Astrocyte of the cerebellum (primary cell): Measurements from ENCODE around the gene RBMS3.

Source experiments
- DNase-seq: peaks from one replicate; pipeline ENCODE4 v3.0.0-alpha.2; 2011; ENCODE audit warnings: low read depth
- H3K4me3 ChIP-seq: 2 replicates; pipeline ENCODE4 v1.5.1; 2011; ENCODE audit warnings: mild to moderate bottlenecking, low read depth, low read length, moderate library complexity
- in situ Hi-C: cut with HindIII; loops from 2 replicates; pipeline ENCODE4 v1.10.0; 2017; ENCODE audit warnings: low sequenced_read_pairs
- TF ChIP-seq, protein P1 (sequence below): IDR thresholded peaks from 2 replicates; pipeline ENCODE4 v1.5.1; 2012; ENCODE audit warnings: low read length, low read depth, moderate library complexity, mild to moderate bottlenecking; ENCODE audit errors: missing control alignments

The RBMS3 gene

DNA sequence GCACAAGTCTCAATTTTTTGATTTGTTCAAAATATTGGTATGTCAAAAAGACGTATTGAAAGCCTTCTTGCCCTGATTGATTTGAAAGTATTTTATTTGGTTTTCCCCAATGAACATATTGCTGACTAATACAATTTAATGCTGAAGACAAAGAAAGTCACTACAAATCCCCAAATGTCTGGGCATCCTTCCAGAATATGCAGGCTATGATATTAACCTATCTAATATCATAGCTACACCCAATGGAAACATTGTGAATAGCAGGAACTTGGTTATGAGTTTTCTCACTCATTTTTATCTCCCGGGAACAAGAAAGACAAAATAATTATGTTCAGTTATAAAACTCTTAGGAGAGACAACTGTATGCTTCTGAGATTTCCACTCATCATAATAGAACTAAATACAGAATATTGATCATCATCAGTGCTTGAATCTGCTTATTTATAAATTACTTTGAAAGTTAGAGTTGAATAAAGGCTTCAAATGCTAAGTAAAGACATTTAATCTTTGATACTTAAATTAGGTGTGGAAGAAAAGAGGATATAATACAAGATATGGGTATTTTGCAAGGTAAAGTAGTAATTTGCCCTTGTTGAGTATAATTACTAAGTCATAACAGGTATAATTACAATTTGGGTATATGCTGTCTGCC, 483.9 kb downstream of the RBMS3 start:
- DNase-seq: peak; percentile 89
- TF ChIP-seq, protein P1, sequence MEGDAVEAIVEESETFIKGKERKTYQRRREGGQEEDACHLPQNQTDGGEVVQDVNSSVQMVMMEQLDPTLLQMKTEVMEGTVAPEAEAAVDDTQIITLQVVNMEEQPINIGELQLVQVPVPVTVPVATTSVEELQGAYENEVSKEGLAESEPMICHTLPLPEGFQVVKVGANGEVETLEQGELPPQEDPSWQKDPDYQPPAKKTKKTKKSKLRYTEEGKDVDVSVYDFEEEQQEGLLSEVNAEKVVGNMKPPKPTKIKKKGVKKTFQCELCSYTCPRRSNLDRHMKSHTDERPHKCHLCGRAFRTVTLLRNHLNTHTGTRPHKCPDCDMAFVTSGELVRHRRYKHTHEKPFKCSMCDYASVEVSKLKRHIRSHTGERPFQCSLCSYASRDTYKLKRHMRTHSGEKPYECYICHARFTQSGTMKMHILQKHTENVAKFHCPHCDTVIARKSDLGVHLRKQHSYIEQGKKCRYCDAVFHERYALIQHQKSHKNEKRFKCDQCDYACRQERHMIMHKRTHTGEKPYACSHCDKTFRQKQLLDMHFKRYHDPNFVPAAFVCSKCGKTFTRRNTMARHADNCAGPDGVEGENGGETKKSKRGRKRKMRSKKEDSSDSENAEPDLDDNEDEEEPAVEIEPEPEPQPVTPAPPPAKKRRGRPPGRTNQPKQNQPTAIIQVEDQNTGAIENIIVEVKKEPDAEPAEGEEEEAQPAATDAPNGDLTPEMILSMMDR: peak; percentile 69
- in situ Hi-C loops: loop anchor here (5.0 kb wide), 1 partner anchor 867 kb away; no protein-coding TSS in a partner anchor
- no peak overlapping the region for H3K4me3 ChIP-seq

DNA sequence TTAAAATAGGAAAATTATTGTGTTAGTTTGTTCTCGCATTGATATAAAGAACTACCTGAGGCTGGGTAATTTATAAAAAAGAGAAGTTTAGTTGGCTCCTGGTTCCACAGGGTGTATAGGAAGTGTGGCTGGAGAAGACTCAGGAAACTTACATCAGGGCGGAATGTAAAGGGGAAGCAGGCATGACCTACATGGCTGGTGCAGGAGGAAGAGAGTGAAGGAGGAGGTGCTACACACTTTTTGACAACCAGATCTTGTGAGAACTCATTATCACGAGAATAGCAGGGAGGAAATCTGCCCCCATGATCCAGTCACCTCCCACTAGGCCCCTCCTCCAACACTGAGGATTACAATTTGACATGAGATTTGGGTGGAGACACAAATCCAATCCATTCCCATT, 490.7 kb downstream of the RBMS3 start:
- in situ Hi-C loops: no loop called here
- TF ChIP-seq, protein P1: no peak

DNA sequence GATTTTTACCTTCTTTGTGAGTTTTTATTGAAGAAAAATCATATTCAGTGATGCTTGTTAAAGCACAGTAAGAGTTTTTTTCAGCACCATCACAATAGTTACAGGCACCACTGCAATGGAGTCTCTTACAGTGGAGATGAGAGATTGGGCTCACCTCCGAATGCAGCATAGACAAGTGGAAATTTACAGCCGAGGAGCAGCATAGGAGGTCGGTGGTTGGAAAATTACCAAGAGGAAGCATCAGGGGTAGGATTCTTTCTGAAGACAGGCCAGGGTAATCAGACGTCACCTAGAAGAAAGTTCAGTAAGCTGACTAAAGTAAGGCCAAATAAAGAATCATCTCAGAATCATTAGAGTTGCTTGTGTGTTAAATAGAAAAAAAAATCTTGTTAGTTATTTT, 491.6 kb downstream of the RBMS3 start:
- no peak for DNase-seq
- TF ChIP-seq, protein P1: no peak
- in situ Hi-C loops: no loop called here
- no peak overlapping the region for H3K4me3 ChIP-seq

More for the DNA sequence above, 490.7 kb downstream of the RBMS3 start:
- no peak overlapping the region for H3K4me3 ChIP-seq
- DNase-seq: no peak

DNA sequence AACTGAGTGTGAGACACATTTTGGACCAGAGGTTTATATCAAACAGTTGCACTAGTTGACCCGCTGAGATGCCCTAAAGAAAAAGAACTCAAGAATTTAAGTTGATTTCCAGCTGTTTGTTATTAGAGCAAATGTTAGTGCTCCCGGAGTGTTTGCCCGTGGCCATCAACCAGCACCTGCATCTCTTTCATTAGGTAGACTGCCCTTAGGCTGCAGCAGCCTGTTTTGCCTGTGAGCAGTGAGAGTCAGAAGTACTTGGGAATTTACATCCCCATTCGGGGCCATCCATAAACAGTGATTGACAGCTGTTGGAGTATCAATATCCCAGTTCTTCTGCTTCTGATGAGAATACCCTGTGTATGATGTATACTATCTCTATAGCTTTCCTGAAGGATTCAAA, 492.6 kb downstream of the RBMS3 start:
- no peak overlapping the region for H3K4me3 ChIP-seq
- DNase-seq: no peak
- TF ChIP-seq, protein P1: no peak
- in situ Hi-C loops: no loop called here

DNA sequence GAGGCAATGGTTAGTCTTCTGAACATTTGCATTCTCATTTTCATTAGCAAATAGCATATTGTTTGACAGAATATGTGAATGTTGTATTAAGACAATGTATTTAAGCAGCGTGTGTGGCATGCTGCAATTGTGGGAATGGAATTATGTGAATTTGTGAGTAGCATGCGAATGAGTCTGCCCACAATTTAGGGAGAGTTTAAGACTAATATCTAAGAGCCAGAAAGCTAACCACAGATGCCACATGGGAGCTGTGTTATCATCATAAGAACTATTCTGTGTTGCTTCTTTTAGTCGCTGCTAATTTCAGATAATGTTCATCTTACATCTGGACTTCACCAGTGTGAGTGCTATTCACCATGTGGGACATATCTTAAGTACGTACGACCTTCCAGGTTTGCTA, 494.5 kb downstream of the RBMS3 start:
- no peak for DNase-seq
- in situ Hi-C loops: no loop called here
- TF ChIP-seq, protein P1: no peak
- H3K4me3 ChIP-seq: no peak overlapping the region

DNA sequence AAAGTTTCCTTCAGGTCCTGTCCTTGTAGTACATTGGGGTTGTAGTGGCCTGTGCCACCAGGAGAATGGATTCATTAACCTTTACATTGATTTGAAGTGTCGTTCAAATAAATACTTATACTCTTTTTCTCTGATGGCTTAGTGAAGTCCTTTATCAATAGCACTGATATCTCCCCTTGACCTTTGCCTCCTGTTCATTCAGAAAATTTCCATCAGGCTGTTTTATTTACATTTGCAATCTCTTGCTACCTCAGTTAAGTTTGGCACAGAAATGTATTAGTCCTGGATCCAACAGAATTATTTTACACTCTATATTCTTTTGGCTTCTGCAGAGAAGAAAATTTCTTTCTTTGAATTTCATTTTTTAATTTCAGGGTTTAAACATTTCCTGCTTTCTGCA, 497.0 kb downstream of the RBMS3 start:
- in situ Hi-C loops: no loop called here
- no peak for DNase-seq
- TF ChIP-seq, protein P1: no peak
- no peak overlapping the region for H3K4me3 ChIP-seq
